Skeletal muscle tissue (tissue), 4 donors: ENCODE measurements around the gene DAND5. TPM values are rescaled to one million over a fixed set of nuclear protein-coding genes. Genes with fewer than 3 reads are reported as not detected.

ENCODE experiments used
- H3K27ac ChIP-seq: one replicate; pipeline ENCODE4 v1.7.0; 2013; ENCODE audit warnings: mild to moderate bottlenecking, low read depth, low read length, inconsistent platforms
- H3K27me3 ChIP-seq, 3 donors: one replicate each; pipeline ENCODE4 v1.7.0; 2013; ENCODE audit warnings: low read length in 3 of 3; ENCODE audit not compliant: control insufficient read depth in 3 of 3, insufficient read depth in 3 of 3
- H3K36me3 ChIP-seq, 3 donors: one replicate each; pipeline ENCODE4 v1.7.0; 2013; ENCODE audit warnings: low read length in 3 of 3; ENCODE audit not compliant: control insufficient read depth in 3 of 3, insufficient read depth in 3 of 3
- H3K4me1 ChIP-seq, 3 donors: one replicate each; pipeline ENCODE4 v1.7.0; 2013; ENCODE audit warnings: low read length in 3 of 3, mild to moderate bottlenecking in 3 of 3; ENCODE audit not compliant: control insufficient read depth in 3 of 3, insufficient read depth in 3 of 3
- H3K4me3 ChIP-seq, 3 donors: one replicate each; pipeline ENCODE4 v1.7.0; 2013; ENCODE audit warnings: low read length in 3 of 3
- H3K9ac ChIP-seq, 3 donors: one replicate each; pipeline ENCODE4 v1.7.0; 2013; ENCODE audit warnings: low read length in 3 of 3, mild to moderate bottlenecking in 3 of 3, moderate library complexity in 2 of 3, low read depth in 1 of 3
- H3K9me3 ChIP-seq, 3 donors: one replicate each; pipeline ENCODE4 v1.7.0; 2013; ENCODE audit warnings: low read length in 3 of 3; ENCODE audit not compliant: control insufficient read depth in 3 of 3
- total RNA-seq: library from RNA; depleted of rRNA; stranded (reverse); fragments of >200 nt; gene quantifications from one replicate; pipeline ENCODE4 v1.2.3, GENCODE V29; 2014
- donor health status: Osteomylitis.

DAND5 gene
- total RNA-seq, 1 donor from 2014 or later: not detected

GRCh38 chr19:12997967-12998940 is 28.9 kb downstream of the DAND5 start:
- Histone ChIP-seq H3K4me1 (peaks cover 54 to 72% (median 63%) of the 10 kb centered on the region in 3 donors), H3K27ac (peak overlapping the region; percentile 99), H3K4me3 (peak overlapping the region; percentile 66 to 96 (median 94)), H3K36me3 (peaks cover 10 to 14% (median 12%) of the 10 kb centered on the region in 3 donors), H3K9me3 (no peaks in the 10 kb centered on the region), H3K27me3 (peaks cover 0 to 3% (median 0%) of the 10 kb centered on the region in 3 donors), H3K9ac (peak overlapping the region; percentile 90 to 99 (median 91))

- Histone ChIP-seq H3K9me3 (no peaks in the 10 kb centered on the region), H3K27me3 (peaks cover 0 to 3% (median 0%) of the 10 kb centered on the region in 3 donors), H3K4me3 (peak overlapping the region; percentile 49 to 78 (median 62)), H3K36me3 (peaks cover 10 to 15% (median 14%) of the 10 kb centered on the region in 3 donors), H3K9ac (peak overlapping the region; percentile 79 to 94 (median 82)), H3K4me1 (peaks cover 81 to 92% (median 85%) of the 10 kb centered on the region in 3 donors), H3K27ac (peak overlapping the region; percentile 99)
Measured at GRCh38 chr19:13001166-13001501, 31.8 kb downstream of the DAND5 start.

GRCh38 chr19:13001502-13002165 is 32.3 kb downstream of the DAND5 start:
- Histone ChIP-seq H3K9me3 (no peaks in the 10 kb centered on the region), H3K27me3 (peaks cover 0 to 1% (median 0%) of the 10 kb centered on the region in 3 donors), H3K4me1 (peaks cover 84 to 91% (median 89%) of the 10 kb centered on the region in 3 donors), H3K9ac (peak overlapping the region; percentile 79 to 94 (median 82)), H3K4me3 (peak overlapping the region; percentile 49 to 78 (median 62)), H3K27ac (peak overlapping the region; percentile 99), H3K36me3 (peaks cover 10 to 15% (median 14%) of the 10 kb centered on the region in 3 donors)

- H3K9ac ChIP-seq: peak overlapping the region; percentile 82 to 94 (median 82)
Measured at GRCh38 chr19:13002166-13002898, 33.0 kb downstream of the DAND5 start.

GRCh38 chr19:13003081-13003480 is 33.7 kb downstream of the DAND5 start:
- peak overlapping the region; percentile 99 for H3K27ac ChIP-seq
- H3K4me3 ChIP-seq: peak overlapping the region; percentile 56 to 68 (median 62)
- peak overlapping the region; percentile 78 to 94 (median 82) for H3K9ac ChIP-seq
- no peaks in the 10 kb centered on the region for H3K9me3 ChIP-seq
- H3K4me1 ChIP-seq: peaks cover 79 to 91% (median 88%) of the 10 kb centered on the region in 3 donors
- H3K27me3 ChIP-seq: no peaks in the 10 kb centered on the region
- peaks cover 10 to 14% (median 10%) of the 10 kb centered on the region in 3 donors for H3K36me3 ChIP-seq

More at GRCh38 chr19:13002166-13002898, 33.0 kb downstream of the DAND5 start:
- Histone ChIP-seq H3K36me3 (peaks cover 10 to 14% (median 10%) of the 10 kb centered on the region in 3 donors), H3K27ac (peak overlapping the region; percentile 99), H3K9me3 (no peaks in the 10 kb centered on the region), H3K4me3 (peak overlapping the region; percentile 56 to 78 (median 62)), H3K27me3 (no peaks in the 10 kb centered on the region), H3K4me1 (peaks cover 80 to 91% (median 89%) of the 10 kb centered on the region in 3 donors)

GRCh38 chr19:13004273-13004672 is 34.9 kb downstream of the DAND5 start:
- no peaks in the 10 kb centered on the region for H3K9me3 ChIP-seq
- no peaks in the 10 kb centered on the region for H3K27me3 ChIP-seq
- H3K27ac ChIP-seq: peak overlapping the region; percentile 99
- peak overlapping the region; percentile 41 to 94 (median 47) for H3K9ac ChIP-seq
- peaks cover 9 to 13% (median 12%) of the 10 kb centered on the region in 3 donors for H3K36me3 ChIP-seq
- peaks cover 82 to 91% (median 91%) of the 10 kb centered on the region in 3 donors for H3K4me1 ChIP-seq
- peak overlapping the region in 1 of 3 donors; percentile 6 for H3K4me3 ChIP-seq

- Histone ChIP-seq H3K27me3 (no peaks in the 10 kb centered on the region), H3K9ac (peak overlapping the region; percentile 76 to 93 (median 87)), H3K27ac (peak overlapping the region; percentile 99), H3K36me3 (peaks cover 5 to 9% (median 7%) of the 10 kb centered on the region in 3 donors), H3K4me1 (peaks cover 82 to 91% (median 91%) of the 10 kb centered on the region in 3 donors), H3K9me3 (no peaks in the 10 kb centered on the region), H3K4me3 (peak overlapping the region; percentile 24 to 60 (median 59))
Measured at GRCh38 chr19:13005253-13005652, 35.9 kb downstream of the DAND5 start.

GRCh38 chr19:13005861-13006370 is 36.5 kb downstream of the DAND5 start:
- Histone ChIP-seq H3K36me3 (peaks cover 4 to 9% (median 5%) of the 10 kb centered on the region in 3 donors), H3K4me3 (peak overlapping the region; percentile 48 to 60 (median 59)), H3K9ac (peak overlapping the region; percentile 76 to 93 (median 87)), H3K27me3 (no peaks in the 10 kb centered on the region), H3K4me1 (peaks cover 80 to 91% (median 91%) of the 10 kb centered on the region in 3 donors), H3K27ac (peak overlapping the region; percentile 99), H3K9me3 (no peaks in the 10 kb centered on the region)
